ENCODE data around the gene PAK6.

The PAK6 gene

DNA sequence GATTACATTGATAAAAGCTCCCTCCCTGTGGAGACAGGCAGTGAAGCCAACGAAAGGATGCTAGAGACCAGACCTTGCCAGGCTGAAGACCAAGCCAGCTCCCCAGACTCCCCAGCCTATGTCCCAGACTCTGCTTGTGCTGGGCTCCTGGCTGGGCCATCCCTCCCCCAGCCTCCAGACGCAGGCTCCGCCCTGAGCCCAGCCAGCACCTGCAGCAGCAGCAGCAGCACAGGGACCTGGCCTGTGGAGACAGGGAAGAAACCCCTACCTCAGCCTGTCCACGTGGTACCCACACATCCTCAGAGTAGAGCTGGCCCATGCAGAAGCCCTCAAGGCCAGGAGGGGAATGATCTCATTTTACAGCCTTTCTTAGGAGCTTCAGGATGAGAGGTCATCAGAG is 30.7 kb downstream of the PAK6 start:
- no peak for DNase-seq (ENCODE audit: low spot score)
- in situ Hi-C loops (cut with MboI; ENCODE audit: low sequenced_read_pairs, unreplicated experiment): loop anchor here (5.0 to 25.0 kb wide), 3 partner anchors 47 to 482 kb away; partner anchors contain the start of gene FSIP1
- no peak for TF ChIP-seq CTCF (IDR thresholded peaks at IDR 0.05; ENCODE audit: borderline replicate concordance, control extremely low read depth, extremely low read depth, insufficient read depth, missing control alignments)

- TF ChIP-seq CTCF (IDR thresholded peaks at IDR 0.05; ENCODE audit: borderline replicate concordance, control extremely low read depth, extremely low read depth, insufficient read depth, missing control alignments): no peak
- no peak for DNase-seq (ENCODE audit: low spot score)
- in situ Hi-C loops (cut with MboI; ENCODE audit: low sequenced_read_pairs, unreplicated experiment): loop anchor here (5.0 to 25.0 kb wide), 3 partner anchors 48 to 483 kb away; partner anchors contain the start of gene FSIP1
Observed at GRCh38 chr15:40270246-40270995, 31.6 kb downstream of the PAK6 start.

DNA sequence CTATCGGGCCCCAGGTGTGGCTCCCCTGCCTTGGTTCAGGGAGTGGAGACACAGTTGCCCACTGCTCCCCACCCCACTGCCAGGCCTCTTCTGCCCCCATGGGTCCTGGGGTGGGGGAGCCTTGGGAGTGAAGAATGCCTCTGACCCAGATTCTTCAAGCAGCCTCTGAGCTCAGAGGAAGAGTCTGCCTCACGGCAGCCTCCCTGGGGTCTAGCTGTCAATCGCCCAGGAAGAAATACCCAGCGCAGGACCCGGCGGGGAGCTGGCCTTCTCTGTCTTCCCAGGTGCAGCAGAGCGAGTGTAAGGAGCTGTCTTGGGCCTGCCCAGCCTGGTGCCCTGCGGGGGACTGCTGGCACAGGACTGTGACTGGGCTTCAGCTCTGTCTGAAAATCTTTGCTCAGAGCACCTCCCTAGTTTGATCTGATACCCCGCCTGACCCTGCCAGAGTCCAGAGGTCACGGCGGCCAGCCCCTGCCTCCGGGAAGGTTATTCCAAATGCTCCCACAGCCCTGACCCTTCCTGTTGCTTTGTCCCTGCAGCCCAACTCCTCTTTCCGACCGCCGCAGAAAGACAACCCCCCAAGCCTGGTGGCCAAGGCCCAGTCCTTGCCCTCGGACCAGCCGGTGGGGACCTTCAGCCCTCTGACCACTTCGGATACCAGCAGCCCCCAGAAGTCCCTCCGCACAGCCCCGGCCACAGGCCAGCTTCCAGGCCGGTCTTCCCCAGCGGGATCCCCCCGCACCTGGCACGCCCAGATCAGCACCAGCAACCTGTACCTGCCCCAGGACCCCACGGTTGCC is 33.0 kb downstream of the PAK6 start:
- no peak for DNase-seq (ENCODE audit: low spot score)
- in situ Hi-C loops (cut with MboI; ENCODE audit: low sequenced_read_pairs, unreplicated experiment): loop anchor here (5.0 to 25.0 kb wide), 3 partner anchors 50 to 485 kb away; partner anchors contain the start of gene FSIP1

DNA sequence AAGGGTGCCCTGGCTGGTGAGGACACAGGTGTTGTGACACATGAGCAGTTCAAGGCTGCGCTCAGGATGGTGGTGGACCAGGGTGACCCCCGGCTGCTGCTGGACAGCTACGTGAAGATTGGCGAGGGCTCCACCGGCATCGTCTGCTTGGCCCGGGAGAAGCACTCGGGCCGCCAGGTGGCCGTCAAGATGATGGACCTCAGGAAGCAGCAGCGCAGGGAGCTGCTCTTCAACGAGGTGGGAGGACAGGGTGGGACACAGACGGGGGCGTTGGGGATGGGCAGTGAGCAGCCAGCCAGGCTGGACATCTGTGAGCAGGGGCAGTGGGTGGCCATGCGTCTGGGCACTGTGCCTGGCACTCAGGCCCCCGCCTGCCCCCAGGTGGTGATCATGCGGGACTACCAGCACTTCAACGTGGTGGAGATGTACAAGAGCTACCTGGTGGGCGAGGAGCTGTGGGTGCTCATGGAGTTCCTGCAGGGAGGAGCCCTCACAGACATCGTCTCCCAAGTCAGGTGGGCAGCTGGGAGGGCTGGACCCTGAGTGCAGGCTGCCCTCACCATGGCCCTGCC is 33.7 kb downstream of the PAK6 start:
- in situ Hi-C loops (cut with MboI; ENCODE audit: low sequenced_read_pairs, unreplicated experiment): loop anchor here (5.0 to 25.0 kb wide), 3 partner anchors 50 to 485 kb away; partner anchors contain the start of gene FSIP1
- TF ChIP-seq CTCF (IDR thresholded peaks at IDR 0.05; ENCODE audit: borderline replicate concordance, control extremely low read depth, extremely low read depth, insufficient read depth, missing control alignments): peak; percentile 13
- no peak for DNase-seq (ENCODE audit: low spot score)

More for the DNA sequence above, 33.0 kb downstream of the PAK6 start:
- TF ChIP-seq CTCF (IDR thresholded peaks at IDR 0.05; ENCODE audit: borderline replicate concordance, control extremely low read depth, extremely low read depth, insufficient read depth, missing control alignments): no peak

- in situ Hi-C loops (cut with MboI; ENCODE audit: low sequenced_read_pairs, unreplicated experiment): loop anchor here (5.0 to 25.0 kb wide), 3 partner anchors 51 to 486 kb away; partner anchors contain the start of gene FSIP1
- DNase-seq (ENCODE audit: low spot score): no peak
Observed at GRCh38 chr15:40273428-40273827, 34.6 kb downstream of the PAK6 start.

More at GRCh38 chr15:40273428-40273827, 34.6 kb downstream of the PAK6 start:
- TF ChIP-seq CTCF (IDR thresholded peaks at IDR 0.05; ENCODE audit: borderline replicate concordance, control extremely low read depth, extremely low read depth, insufficient read depth, missing control alignments): no peak
